PFSK-1 (cell line): ENCODE data around the gene THBS3.

Experiments used
- FOXP2 ChIP-seq: optimal IDR thresholded peaks from 2 replicates; pipeline ENCODE3; 2011; ENCODE audit warnings: borderline replicate concordance, control low read depth, inconsistent platforms; ENCODE audit not compliant: insufficient read depth; ENCODE audit errors: extremely low read length, extremely low read depth
- POLR2AphosphoS5 ChIP-seq: IDR thresholded peaks from 2 replicates; pipeline ENCODE4 v1.6.1; 2012; ENCODE audit warnings: low read depth, mild to moderate bottlenecking, control low read depth, low read length, moderate library complexity
- REST ChIP-seq, 2 experiments: IDR thresholded peaks; 2 replicates each; pipeline versions ENCODE4 v1.6.1 to v1.8.0; 2011 to 2012; ENCODE audit warnings: low read depth in 2 of 2, low read length in 2 of 2, control low read depth in 1 of 2, inconsistent platforms in 1 of 2, mild to moderate bottlenecking in 1 of 2, moderate library complexity in 1 of 2; ENCODE audit not compliant: insufficient read depth in 1 of 2
- SIN3A ChIP-seq: IDR thresholded peaks from 2 replicates; pipeline ENCODE4 v1.6.1; 2012; ENCODE audit warnings: mild to moderate bottlenecking, low read length, moderate library complexity, borderline replicate concordance; ENCODE audit not compliant: insufficient read depth
- TAF1 ChIP-seq: IDR thresholded peaks from 2 replicates; pipeline ENCODE4 v1.6.1; 2012; ENCODE audit warnings: low read length, control low read depth, borderline replicate concordance; ENCODE audit not compliant: insufficient read depth

Gene THBS3

GRCh38 chr1:155184835-155185782, 22.6 kb downstream of the THBS3 start:
- TF ChIP-seq SIN3A, result no peak
- TF ChIP-seq POLR2AphosphoS5, result no peak
- no peak for TF ChIP-seq TAF1
- no peak for TF ChIP-seq FOXP2
- TF ChIP-seq REST (IDR thresholded peaks at IDR 0.05; ENCODE audit: insufficient read depth in 1 of 2, low read depth in 2 of 2, low read length in 2 of 2), result no peak

GRCh38 chr1:155184351-155184811, 23.3 kb downstream of the THBS3 start:
- TF ChIP-seq REST (IDR thresholded peaks at IDR 0.05; ENCODE audit: insufficient read depth in 1 of 2, low read depth in 2 of 2, low read length in 2 of 2) (no peak), POLR2AphosphoS5 (no peak), SIN3A (no peak), TAF1 (no peak), FOXP2 (no peak)

- TF ChIP-seq TAF1 (no peak), FOXP2 (no peak), POLR2AphosphoS5 (no peak), SIN3A (no peak), REST (IDR thresholded peaks at IDR 0.05; ENCODE audit: insufficient read depth in 1 of 2, low read depth in 2 of 2, low read length in 2 of 2) (no peak)
These were observed 23.9 kb downstream of the THBS3 start for GRCh38 chr1:155183775-155184221.

GRCh38 chr1:155182052-155182550, 25.6 kb downstream of the THBS3 start:
- TF ChIP-seq POLR2AphosphoS5 (no peak), FOXP2 (no peak), REST (IDR thresholded peaks at IDR 0.05; ENCODE audit: insufficient read depth in 1 of 2, low read depth in 2 of 2, low read length in 2 of 2) (no peak), SIN3A (no peak), TAF1 (no peak)
